ENCODE data around the gene CPNE2.

Gene CPNE2

GRCh38 chr16:57125969-57126368 is 33.6 kb downstream of the CPNE2 start:
- Histone ChIP-seq H2AFZ (ENCODE audit: low read length, unreplicated experiment) (no peak overlapping the region), H3K27ac (ENCODE audit: low read depth, low read length) (no peak overlapping the region), H3K79me2 (ENCODE audit: control insufficient read depth, insufficient read depth, low read length, unreplicated experiment) (no peaks in the 10 kb centered on the region), H3K27me3 (ENCODE audit: insufficient read depth, low read length) (no peaks in the 10 kb centered on the region), H3K4me1 (ENCODE audit: control insufficient read depth, insufficient read depth, low read length, unreplicated experiment) (no peaks in the 10 kb centered on the region), H3K4me3 (ENCODE audit: low read depth, low read length) (no peak overlapping the region), H3K36me3 (ENCODE audit: insufficient read depth, low read length) (peaks cover 2% of the 10 kb centered on the region; the same call in 1 of the 2 replicates)

GRCh38 chr16:57126411-57126810 is 34.0 kb downstream of the CPNE2 start:
- Histone ChIP-seq H2AFZ (ENCODE audit: low read length, unreplicated experiment) (no peak overlapping the region), H3K27me3 (ENCODE audit: insufficient read depth, low read length) (no peaks in the 10 kb centered on the region), H3K4me1 (ENCODE audit: control insufficient read depth, insufficient read depth, low read length, unreplicated experiment) (no peaks in the 10 kb centered on the region), H3K27ac (ENCODE audit: low read depth, low read length) (no peak overlapping the region), H3K4me3 (ENCODE audit: low read depth, low read length) (no peak overlapping the region), H3K36me3 (ENCODE audit: insufficient read depth, low read length) (peaks cover 2% of the 10 kb centered on the region; the same call in 1 of the 2 replicates), H3K79me2 (ENCODE audit: control insufficient read depth, insufficient read depth, low read length, unreplicated experiment) (no peaks in the 10 kb centered on the region)

- no peak overlapping the region for H3K27ac ChIP-seq (ENCODE audit: low read depth, low read length)
- H3K4me3 ChIP-seq (ENCODE audit: low read depth, low read length) = no peak overlapping the region
- no peaks in the 10 kb centered on the region for H3K79me2 ChIP-seq (ENCODE audit: control insufficient read depth, insufficient read depth, low read length, unreplicated experiment)
- no peaks in the 10 kb centered on the region for H3K4me1 ChIP-seq (ENCODE audit: control insufficient read depth, insufficient read depth, low read length, unreplicated experiment)
- H3K27me3 ChIP-seq (ENCODE audit: insufficient read depth, low read length) = no peaks in the 10 kb centered on the region
- no peak overlapping the region for H2AFZ ChIP-seq (ENCODE audit: low read length, unreplicated experiment)
- no peaks in the 10 kb centered on the region for H3K36me3 ChIP-seq (ENCODE audit: insufficient read depth, low read length)
Measured at GRCh38 chr16:57127037-57127763, 34.8 kb downstream of the CPNE2 start.

- Histone ChIP-seq H3K4me3 (ENCODE audit: low read depth, low read length) (no peak overlapping the region), H2AFZ (ENCODE audit: low read length, unreplicated experiment) (no peak overlapping the region), H3K79me2 (ENCODE audit: control insufficient read depth, insufficient read depth, low read length, unreplicated experiment) (no peaks in the 10 kb centered on the region), H3K27ac (ENCODE audit: low read depth, low read length) (no peak overlapping the region), H3K27me3 (ENCODE audit: insufficient read depth, low read length) (no peaks in the 10 kb centered on the region), H3K4me1 (ENCODE audit: control insufficient read depth, insufficient read depth, low read length, unreplicated experiment) (no peaks in the 10 kb centered on the region), H3K36me3 (ENCODE audit: insufficient read depth, low read length) (no peaks in the 10 kb centered on the region)
Measured at GRCh38 chr16:57127836-57128235, 35.5 kb downstream of the CPNE2 start.

- no peak overlapping the region for H3K4me3 ChIP-seq (ENCODE audit: low read depth, low read length)
- H2AFZ ChIP-seq (ENCODE audit: low read length, unreplicated experiment) = no peak overlapping the region
- H3K79me2 ChIP-seq (ENCODE audit: control insufficient read depth, insufficient read depth, low read length, unreplicated experiment) = no peaks in the 10 kb centered on the region
- no peaks in the 10 kb centered on the region for H3K36me3 ChIP-seq (ENCODE audit: insufficient read depth, low read length)
- no peaks in the 10 kb centered on the region for H3K4me1 ChIP-seq (ENCODE audit: control insufficient read depth, insufficient read depth, low read length, unreplicated experiment)
- no peak overlapping the region for H3K27ac ChIP-seq (ENCODE audit: low read depth, low read length)
- H3K27me3 ChIP-seq (ENCODE audit: insufficient read depth, low read length) = no peaks in the 10 kb centered on the region
Measured at GRCh38 chr16:57128771-57129389, 36.5 kb downstream of the CPNE2 start.

- H2AFZ ChIP-seq (ENCODE audit: low read length, unreplicated experiment) = no peak overlapping the region
Measured at GRCh38 chr16:57130950-57131321, 38.6 kb downstream of the CPNE2 start.

GRCh38 chr16:57131351-57131970 is 39.1 kb downstream of the CPNE2 start:
- H3K36me3 ChIP-seq (ENCODE audit: insufficient read depth, low read length) = no peaks in the 10 kb centered on the region
- no peaks in the 10 kb centered on the region for H3K27me3 ChIP-seq (ENCODE audit: insufficient read depth, low read length)
- no peak overlapping the region for H2AFZ ChIP-seq (ENCODE audit: low read length, unreplicated experiment)
- H3K79me2 ChIP-seq (ENCODE audit: control insufficient read depth, insufficient read depth, low read length, unreplicated experiment) = no peaks in the 10 kb centered on the region
- no peak overlapping the region for H3K27ac ChIP-seq (ENCODE audit: low read depth, low read length)
- H3K4me1 ChIP-seq (ENCODE audit: control insufficient read depth, insufficient read depth, low read length, unreplicated experiment) = no peaks in the 10 kb centered on the region
- no peak overlapping the region for H3K4me3 ChIP-seq (ENCODE audit: low read depth, low read length)

More at GRCh38 chr16:57130950-57131321, 38.6 kb downstream of the CPNE2 start:
- no peaks in the 10 kb centered on the region for H3K79me2 ChIP-seq (ENCODE audit: control insufficient read depth, insufficient read depth, low read length, unreplicated experiment)
- no peak overlapping the region for H3K4me3 ChIP-seq (ENCODE audit: low read depth, low read length)
- no peaks in the 10 kb centered on the region for H3K27me3 ChIP-seq (ENCODE audit: insufficient read depth, low read length)
- H3K36me3 ChIP-seq (ENCODE audit: insufficient read depth, low read length) = no peaks in the 10 kb centered on the region
- H3K27ac ChIP-seq (ENCODE audit: low read depth, low read length) = no peak overlapping the region
- H3K4me1 ChIP-seq (ENCODE audit: control insufficient read depth, insufficient read depth, low read length, unreplicated experiment) = no peaks in the 10 kb centered on the region

GRCh38 chr16:57132470-57132869 is 40.1 kb downstream of the CPNE2 start:
- no peak overlapping the region for H3K27ac ChIP-seq (ENCODE audit: low read depth, low read length)
- no peaks in the 10 kb centered on the region for H3K36me3 ChIP-seq (ENCODE audit: insufficient read depth, low read length)
- H3K4me1 ChIP-seq (ENCODE audit: control insufficient read depth, insufficient read depth, low read length, unreplicated experiment) = no peaks in the 10 kb centered on the region
- no peak overlapping the region for H3K4me3 ChIP-seq (ENCODE audit: low read depth, low read length)
- H3K79me2 ChIP-seq (ENCODE audit: control insufficient read depth, insufficient read depth, low read length, unreplicated experiment) = no peaks in the 10 kb centered on the region
- no peak overlapping the region for H2AFZ ChIP-seq (ENCODE audit: low read length, unreplicated experiment)
- no peaks in the 10 kb centered on the region for H3K27me3 ChIP-seq (ENCODE audit: insufficient read depth, low read length)

- H2AFZ ChIP-seq (ENCODE audit: low read length, unreplicated experiment) = no peak overlapping the region
- H3K4me1 ChIP-seq (ENCODE audit: control insufficient read depth, insufficient read depth, low read length, unreplicated experiment) = no peaks in the 10 kb centered on the region
- H3K79me2 ChIP-seq (ENCODE audit: control insufficient read depth, insufficient read depth, low read length, unreplicated experiment) = no peaks in the 10 kb centered on the region
- H3K4me3 ChIP-seq (ENCODE audit: low read depth, low read length) = no peak overlapping the region
- no peaks in the 10 kb centered on the region for H3K27me3 ChIP-seq (ENCODE audit: insufficient read depth, low read length)
- no peak overlapping the region for H3K27ac ChIP-seq (ENCODE audit: low read depth, low read length)
- no peaks in the 10 kb centered on the region for H3K36me3 ChIP-seq (ENCODE audit: insufficient read depth, low read length)
Measured at GRCh38 chr16:57133031-57133430, 40.6 kb downstream of the CPNE2 start.

GRCh38 chr16:57133886-57134285 is 41.5 kb downstream of the CPNE2 start:
- Histone ChIP-seq H3K4me3 (ENCODE audit: low read depth, low read length) (no peak overlapping the region), H3K27me3 (ENCODE audit: insufficient read depth, low read length) (no peaks in the 10 kb centered on the region), H3K79me2 (ENCODE audit: control insufficient read depth, insufficient read depth, low read length, unreplicated experiment) (no peaks in the 10 kb centered on the region), H2AFZ (ENCODE audit: low read length, unreplicated experiment) (no peak overlapping the region), H3K36me3 (ENCODE audit: insufficient read depth, low read length) (no peaks in the 10 kb centered on the region), H3K27ac (ENCODE audit: low read depth, low read length) (no peak overlapping the region), H3K4me1 (ENCODE audit: control insufficient read depth, insufficient read depth, low read length, unreplicated experiment) (no peaks in the 10 kb centered on the region)

- Histone ChIP-seq H3K27me3 (ENCODE audit: insufficient read depth, low read length) (no peaks in the 10 kb centered on the region), H3K4me3 (ENCODE audit: low read depth, low read length) (no peak overlapping the region), H3K4me1 (ENCODE audit: control insufficient read depth, insufficient read depth, low read length, unreplicated experiment) (no peaks in the 10 kb centered on the region), H3K36me3 (ENCODE audit: insufficient read depth, low read length) (no peaks in the 10 kb centered on the region), H3K27ac (ENCODE audit: low read depth, low read length) (no peak overlapping the region), H3K79me2 (ENCODE audit: control insufficient read depth, insufficient read depth, low read length, unreplicated experiment) (no peaks in the 10 kb centered on the region), H2AFZ (ENCODE audit: low read length, unreplicated experiment) (no peak overlapping the region)
Measured at GRCh38 chr16:57134982-57135381, 42.6 kb downstream of the CPNE2 start.

Measured in ACC112 (cell line).